ENCODE data around the gene CHST9.

The CHST9 gene

GRCh38 chr18:26911840-26912239 is 273.3 kb downstream of the CHST9 start:
- H3K9ac ChIP-seq (ENCODE audit: low read depth, low read length), result no peak overlapping the region
- H3K27me3 ChIP-seq (ENCODE audit: control insufficient read depth, insufficient read depth, low read length), result no peaks in the 10 kb centered on the region
- H3K27ac ChIP-seq (ENCODE audit: low read depth, low read length), result no peak overlapping the region
- H3K36me3 ChIP-seq (ENCODE audit: control insufficient read depth, insufficient read depth, low read length), result no peaks in the 10 kb centered on the region
- H3K9me3 ChIP-seq (ENCODE audit: control insufficient read depth, insufficient read depth, low read length), result no peaks in the 10 kb centered on the region
- H3K4me1 ChIP-seq (ENCODE audit: control insufficient read depth, insufficient read depth, low read length), result peaks cover 7% of the 10 kb centered on the region
- H3K4me3 ChIP-seq (ENCODE audit: low read depth, low read length), result no peak overlapping the region

- H3K9me3 ChIP-seq (ENCODE audit: control insufficient read depth, insufficient read depth, low read length), result no peaks in the 10 kb centered on the region
- H3K9ac ChIP-seq (ENCODE audit: low read depth, low read length), result no peak overlapping the region
- H3K4me3 ChIP-seq (ENCODE audit: low read depth, low read length), result no peak overlapping the region
- H3K4me1 ChIP-seq (ENCODE audit: control insufficient read depth, insufficient read depth, low read length), result peaks cover 7% of the 10 kb centered on the region
- peak overlapping the region; percentile 14 for H3K27ac ChIP-seq (ENCODE audit: low read depth, low read length)
- H3K36me3 ChIP-seq (ENCODE audit: control insufficient read depth, insufficient read depth, low read length), result no peaks in the 10 kb centered on the region
- H3K27me3 ChIP-seq (ENCODE audit: control insufficient read depth, insufficient read depth, low read length), result no peaks in the 10 kb centered on the region
These were observed 275.4 kb downstream of the CHST9 start for GRCh38 chr18:26909599-26910290.

GRCh38 chr18:26908906-26909305 is 276.2 kb downstream of the CHST9 start:
- Histone ChIP-seq H3K9me3 (ENCODE audit: control insufficient read depth, insufficient read depth, low read length) (peaks cover 2% of the 10 kb centered on the region; the same call in 1 of the 2 replicates), H3K4me1 (ENCODE audit: control insufficient read depth, insufficient read depth, low read length) (peaks cover 7% of the 10 kb centered on the region), H3K4me3 (ENCODE audit: low read depth, low read length) (no peak overlapping the region), H3K36me3 (ENCODE audit: control insufficient read depth, insufficient read depth, low read length) (no peaks in the 10 kb centered on the region), H3K27me3 (ENCODE audit: control insufficient read depth, insufficient read depth, low read length) (no peaks in the 10 kb centered on the region), H3K27ac (ENCODE audit: low read depth, low read length) (no peak overlapping the region), H3K9ac (ENCODE audit: low read depth, low read length) (no peak overlapping the region)

GRCh38 chr18:26902291-26902690 is 282.8 kb downstream of the CHST9 start:
- H3K4me3 ChIP-seq (ENCODE audit: low read depth, low read length), result no peak overlapping the region
- no peaks in the 10 kb centered on the region for H3K36me3 ChIP-seq (ENCODE audit: control insufficient read depth, insufficient read depth, low read length)
- H3K9me3 ChIP-seq (ENCODE audit: control insufficient read depth, insufficient read depth, low read length), result peaks cover 18% of the 10 kb centered on the region; the same call in 1 of the 2 replicates
- no peaks in the 10 kb centered on the region for H3K4me1 ChIP-seq (ENCODE audit: control insufficient read depth, insufficient read depth, low read length)
- H3K9ac ChIP-seq (ENCODE audit: low read depth, low read length), result no peak overlapping the region
- H3K27me3 ChIP-seq (ENCODE audit: control insufficient read depth, insufficient read depth, low read length), result no peaks in the 10 kb centered on the region
- no peak overlapping the region for H3K27ac ChIP-seq (ENCODE audit: low read depth, low read length)

GRCh38 chr18:26901020-26901419 is 284.1 kb downstream of the CHST9 start:
- no peaks in the 10 kb centered on the region for H3K4me1 ChIP-seq (ENCODE audit: control insufficient read depth, insufficient read depth, low read length)
- no peak overlapping the region for H3K4me3 ChIP-seq (ENCODE audit: low read depth, low read length)
- no peaks in the 10 kb centered on the region for H3K27me3 ChIP-seq (ENCODE audit: control insufficient read depth, insufficient read depth, low read length)
- peaks cover 18% of the 10 kb centered on the region; the same call in 1 of the 2 replicates for H3K9me3 ChIP-seq (ENCODE audit: control insufficient read depth, insufficient read depth, low read length)
- H3K9ac ChIP-seq (ENCODE audit: low read depth, low read length), result no peak overlapping the region
- H3K36me3 ChIP-seq (ENCODE audit: control insufficient read depth, insufficient read depth, low read length), result no peaks in the 10 kb centered on the region
- H3K27ac ChIP-seq (ENCODE audit: low read depth, low read length), result no peak overlapping the region

GRCh38 chr18:26894426-26894825 is 290.7 kb downstream of the CHST9 start:
- H3K4me1 ChIP-seq (ENCODE audit: control insufficient read depth, insufficient read depth, low read length), result peaks cover 21% of the 10 kb centered on the region
- no peaks in the 10 kb centered on the region for H3K36me3 ChIP-seq (ENCODE audit: control insufficient read depth, insufficient read depth, low read length)
- H3K9me3 ChIP-seq (ENCODE audit: control insufficient read depth, insufficient read depth, low read length), result no peaks in the 10 kb centered on the region
- H3K4me3 ChIP-seq (ENCODE audit: low read depth, low read length), result no peak overlapping the region; the same call in 1 of the 2 replicates
- no peak overlapping the region for H3K9ac ChIP-seq (ENCODE audit: low read depth, low read length)
- peak overlapping the region; percentile 74 for H3K27ac ChIP-seq (ENCODE audit: low read depth, low read length)
- H3K27me3 ChIP-seq (ENCODE audit: control insufficient read depth, insufficient read depth, low read length), result no peaks in the 10 kb centered on the region

- no peaks in the 10 kb centered on the region for H3K9me3 ChIP-seq (ENCODE audit: control insufficient read depth, insufficient read depth, low read length)
These were observed 291.1 kb downstream of the CHST9 start for GRCh38 chr18:26893996-26894395.

GRCh38 chr18:26888259-26888658 is 296.8 kb downstream of the CHST9 start:
- Histone ChIP-seq H3K36me3 (ENCODE audit: control insufficient read depth, insufficient read depth, low read length) (no peaks in the 10 kb centered on the region), H3K27me3 (ENCODE audit: control insufficient read depth, insufficient read depth, low read length) (no peaks in the 10 kb centered on the region), H3K27ac (ENCODE audit: low read depth, low read length) (no peak overlapping the region), H3K9ac (ENCODE audit: low read depth, low read length) (no peak overlapping the region), H3K9me3 (ENCODE audit: control insufficient read depth, insufficient read depth, low read length) (no peaks in the 10 kb centered on the region), H3K4me3 (ENCODE audit: low read depth, low read length) (no peak overlapping the region), H3K4me1 (ENCODE audit: control insufficient read depth, insufficient read depth, low read length) (no peaks in the 10 kb centered on the region)

More at GRCh38 chr18:26893996-26894395, 291.1 kb downstream of the CHST9 start:
- Histone ChIP-seq H3K27me3 (ENCODE audit: control insufficient read depth, insufficient read depth, low read length) (no peaks in the 10 kb centered on the region), H3K36me3 (ENCODE audit: control insufficient read depth, insufficient read depth, low read length) (no peaks in the 10 kb centered on the region), H3K27ac (ENCODE audit: low read depth, low read length) (peak overlapping the region; percentile 74), H3K4me1 (ENCODE audit: control insufficient read depth, insufficient read depth, low read length) (peaks cover 21% of the 10 kb centered on the region), H3K9ac (ENCODE audit: low read depth, low read length) (no peak overlapping the region), H3K4me3 (ENCODE audit: low read depth, low read length) (no peak overlapping the region)

GRCh38 chr18:26875040-26875654 is 310.0 kb downstream of the CHST9 start:
- H3K27ac ChIP-seq (ENCODE audit: low read depth, low read length), result no peak overlapping the region
- no peak overlapping the region for H3K9ac ChIP-seq (ENCODE audit: low read depth, low read length)
- no peak overlapping the region for H3K4me3 ChIP-seq (ENCODE audit: low read depth, low read length)
- H3K36me3 ChIP-seq (ENCODE audit: control insufficient read depth, insufficient read depth, low read length), result no peaks in the 10 kb centered on the region
- H3K9me3 ChIP-seq (ENCODE audit: control insufficient read depth, insufficient read depth, low read length), result no peaks in the 10 kb centered on the region
- H3K27me3 ChIP-seq (ENCODE audit: control insufficient read depth, insufficient read depth, low read length), result no peaks in the 10 kb centered on the region
- H3K4me1 ChIP-seq (ENCODE audit: control insufficient read depth, insufficient read depth, low read length), result no peaks in the 10 kb centered on the region; the same call in none of the 2 replicates

- no peak overlapping the region for H3K27ac ChIP-seq (ENCODE audit: low read depth, low read length)
- no peak overlapping the region for H3K9ac ChIP-seq (ENCODE audit: low read depth, low read length)
- no peaks in the 10 kb centered on the region for H3K27me3 ChIP-seq (ENCODE audit: control insufficient read depth, insufficient read depth, low read length)
- H3K4me1 ChIP-seq (ENCODE audit: control insufficient read depth, insufficient read depth, low read length), result no peaks in the 10 kb centered on the region; the same call in none of the 2 replicates
- H3K9me3 ChIP-seq (ENCODE audit: control insufficient read depth, insufficient read depth, low read length), result no peaks in the 10 kb centered on the region
- H3K36me3 ChIP-seq (ENCODE audit: control insufficient read depth, insufficient read depth, low read length), result no peaks in the 10 kb centered on the region
- no peak overlapping the region for H3K4me3 ChIP-seq (ENCODE audit: low read depth, low read length)
These were observed 310.8 kb downstream of the CHST9 start for GRCh38 chr18:26874283-26874682.

- H3K9ac ChIP-seq (ENCODE audit: low read depth, low read length), result no peak overlapping the region
- peaks cover 10% of the 10 kb centered on the region for H3K4me1 ChIP-seq (ENCODE audit: control insufficient read depth, insufficient read depth, low read length)
- H3K27ac ChIP-seq (ENCODE audit: low read depth, low read length), result no peak overlapping the region
- H3K36me3 ChIP-seq (ENCODE audit: control insufficient read depth, insufficient read depth, low read length), result no peaks in the 10 kb centered on the region
- no peaks in the 10 kb centered on the region for H3K9me3 ChIP-seq (ENCODE audit: control insufficient read depth, insufficient read depth, low read length)
- no peaks in the 10 kb centered on the region; the same call in 1 of the 2 replicates for H3K27me3 ChIP-seq (ENCODE audit: control insufficient read depth, insufficient read depth, low read length)
- H3K4me3 ChIP-seq (ENCODE audit: low read depth, low read length), result no peak overlapping the region
These were observed 315.5 kb downstream of the CHST9 start for GRCh38 chr18:26869640-26870039.

Measured in HUES48 (cell line).